Embryonic facial prominence (tissue), 1 donor: ENCODE measurements around the gene TTC14.

ENCODE experiments used
- DNase-seq: peaks from one replicate; pipeline ENCODE4 v3.0.0-alpha.2; 2016; ENCODE audit errors: extremely low spot score

TTC14 gene

GRCh38 chr3:180630371-180630770, 28.4 kb downstream of the TTC14 start:
- no peak for DNase-seq

GRCh38 chr3:180631317-180631716, 29.4 kb downstream of the TTC14 start:
- DNase-seq = no peak

GRCh38 chr3:180633722-180634121, 31.8 kb downstream of the TTC14 start:
- no peak for DNase-seq

GRCh38 chr3:180640987-180641386, 39.0 kb downstream of the TTC14 start:
- DNase-seq = no peak

GRCh38 chr3:180646187-180646790, 44.3 kb downstream of the TTC14 start:
- DNase-seq = no peak

- no peak for DNase-seq
Measured at GRCh38 chr3:180656406-180656805, 54.4 kb downstream of the TTC14 start.

GRCh38 chr3:180657094-180657493, 55.1 kb downstream of the TTC14 start:
- no peak for DNase-seq
